K562 (cell line): Measurements from ENCODE around the gene CTDNEP1. TPM values are rescaled to one million over a fixed set of nuclear protein-coding genes. Genes with fewer than 3 reads are reported as not detected.

ENCODE experiments used
- ATAC-seq: fragments of 200-7000 bp; cut with Tn5 transposase; 3 replicates; pipeline ENCODE4 v1.9.1; 2020; ENCODE audit warnings: moderate library complexity
- BruUV-seq: library from RNA; stranded (reverse); fragments of 400-500 nt; replicated peaks from 2 replicates; lab custom pipeline; 2021; lab: Mats Ljungman, UMichigan
- CTCF ChIA-PET: fragments of 300-600 bp; formaldehyde crosslinking; extraction: SDS; loops from one replicate; lab custom pipeline; 2021; ENCODE audit warnings: low intra/inter-chr PET ratio; lab: Yijun Ruan, JAX
- POLR2A ChIA-PET: fragments of 300-600, 350-650 bp; sonication (Branson Sonifier 250); formaldehyde crosslinking; extraction: SDS; loops from one replicate; lab custom pipeline; 2021; ENCODE audit warnings: antibody characterized with exemption, inconsistent platforms; lab: Yijun Ruan, JAX
- DNase-seq, 4 experiments: peaks; one replicate each; pipeline versions ENCODE4 v3.0.0 to v3.0.0-alpha.2; 2011 to 2018; ENCODE audit warnings: low spot score in 3 of 4, mixed read lengths in 3 of 4; ENCODE audit errors: extremely low read depth in 1 of 4
- FAIRE-seq: peaks from 2 replicates; lab custom pipeline; 2011; peaks lifted over from hg19 to GRCh38; lab: Jason Lieb, UNC
- H2AFZ ChIP-seq: 2 replicates; pipeline ENCODE4 v1.6.0; 2011; ENCODE audit warnings: low read depth, low read length, control low read depth, inconsistent platforms
- H3K27ac ChIP-seq: fragments of 200-600 bp; 3 replicates; pipeline ENCODE4 v1.8.0; 2011; ENCODE audit warnings: low read depth, mild to moderate bottlenecking, control low read depth, inconsistent platforms, low read length, moderate library complexity, mixed read lengths; ENCODE audit errors: extremely low read depth
- H3K27me3 ChIP-seq, 2 experiments: fragments of 300-600 bp in 1 of 2; 2 replicates in 1 of 2; 3 replicates in 1 of 2; pipeline versions ENCODE4 v1.6.0 to v1.8.0; 2011; ENCODE audit warnings: inconsistent platforms in 2 of 2, low read length in 2 of 2, mild to moderate bottlenecking in 1 of 2, mixed read lengths in 1 of 2, moderate library complexity in 1 of 2; ENCODE audit not compliant: control insufficient read depth in 2 of 2, insufficient read depth in 2 of 2
- H3K36me3 ChIP-seq: fragments of 300-600 bp; 3 replicates; pipeline ENCODE4 v1.8.0; 2011; ENCODE audit warnings: mild to moderate bottlenecking, low read length, inconsistent platforms; ENCODE audit not compliant: control insufficient read depth, insufficient read depth
- H3K4me1 ChIP-seq, 2 experiments: fragments of 200-600 bp in 1 of 2; replicated peaks in 1 of 2; 2 replicates in 1 of 2; 3 replicates in 1 of 2; pipeline versions ENCODE4 v1.5.1 to v1.8.0; 2011; ENCODE audit warnings: inconsistent platforms in 2 of 2, low read length in 2 of 2, mild to moderate bottlenecking in 1 of 2, mixed read lengths in 1 of 2, moderate library complexity in 1 of 2; ENCODE audit not compliant: control insufficient read depth in 2 of 2, insufficient read depth in 2 of 2
- H3K4me2 ChIP-seq: 2 replicates; pipeline ENCODE4 v1.6.1; 2011; ENCODE audit warnings: low read length, control low read depth, inconsistent platforms, mixed read lengths; ENCODE audit not compliant: insufficient read depth
- H3K4me3 ChIP-seq: fragments of 200-600 bp; sonication (generic), shearing (Covaris generic); 2 replicates; pipeline ENCODE4 v1.5.1; 2016; ENCODE audit warnings: control low read depth, inconsistent platforms
- H3K79me2 ChIP-seq: fragments of 200-600 bp; 3 replicates; pipeline ENCODE4 v1.8.0; 2011; ENCODE audit warnings: low read length, inconsistent platforms; ENCODE audit not compliant: control insufficient read depth, insufficient read depth
- H3K9ac ChIP-seq, 2 experiments: 2 replicates each; pipeline versions ENCODE4 v1.6.0 to v1.6.1; 2011; ENCODE audit warnings: low read depth in 2 of 2, low read length in 2 of 2, control low read depth in 1 of 2, inconsistent platforms in 1 of 2, mild to moderate bottlenecking in 1 of 2, mixed read lengths in 1 of 2; ENCODE audit not compliant: insufficient read depth in 1 of 2
- H3K9me1 ChIP-seq: one replicate; pipeline ENCODE4 v1.6.0; 2011; ENCODE audit warnings: inconsistent platforms, mild to moderate bottlenecking, low read length, moderate library complexity; ENCODE audit not compliant: control insufficient read depth, insufficient read depth
- H3K9me3 ChIP-seq: replicated peaks from 2 replicates; pipeline ENCODE4 v1.5.1; 2011; ENCODE audit warnings: low read depth, low read length, inconsistent platforms; ENCODE audit not compliant: control insufficient read depth, insufficient read depth
- H4K20me1 ChIP-seq: replicated peaks from 2 replicates; pipeline ENCODE4 v1.6.1; 2011; ENCODE audit warnings: low read length, inconsistent platforms, mixed read lengths; ENCODE audit not compliant: control insufficient read depth, insufficient read depth
- MECOM ChIP-seq: fragments of 250-450 bp; sonication (Bioruptor Pico); IDR thresholded peaks from 2 replicates; pipeline ENCODE4 v1.8.0; 2022; ENCODE audit warnings: inconsistent platforms
- NFYB ChIP-seq: IDR thresholded peaks from 2 replicates; pipeline ENCODE4 v1.6.1; 2011; ENCODE audit warnings: mild to moderate bottlenecking, moderate library complexity; ENCODE audit not compliant: insufficient read length; ENCODE audit errors: extremely low read depth
- PRPF4 ChIP-seq: fragments of 200-400 bp; formaldehyde crosslinking; IDR thresholded peaks from one replicate; pipeline ENCODE4 v1.6.1; 2017; ENCODE audit warnings: low read length, low read depth, mild to moderate bottlenecking; ENCODE audit not compliant: insufficient read depth, poor library complexity, severe bottlenecking
- THAP7 ChIP-seq: fragments of 250-450 bp; sonication (Bioruptor Pico); IDR thresholded peaks from 2 replicates; pipeline ENCODE4 v1.5.0; 2021
- ZBTB5 ChIP-seq: fragments of 450-650 bp; IDR thresholded peaks from 2 replicates; pipeline ENCODE4 v1.6.1; 2017; ENCODE audit warnings: antibody characterized with exemption
- ZNF609 ChIP-seq: sonication (generic); formaldehyde crosslinking; IDR thresholded peaks from 2 replicates; pipeline ENCODE4 v1.8.1; 2023; ENCODE audit warnings: missing genetic modification reagents, mild to moderate bottlenecking, borderline replicate concordance
- WGBS: fragments of 100-300 bp; shearing (Covaris generic); methylation state at CpG from one replicate; pipeline ENCODE4 v1.1.6; 2016; ENCODE audit warnings: low coverage, mixed read lengths; ENCODE audit not compliant: insufficient coverage; ENCODE audit errors: missing lambda C conversion rate; 5-methylcytosine and 5-hydroxymethylcytosine counted together
- in situ Hi-C: fragments of 300-500 bp; cut with MboI; formaldehyde crosslinking; loops from 4 replicates; pipeline ENCODE4 v1.15.0; 2018; ENCODE audit warnings: inconsistent platforms, mixed read lengths
- intact Hi-C: fragments of 100-400 bp; cut with micrococcal nuclease; formaldehyde crosslinking; loops from 2 replicates; pipeline ENCODE4 v1.14.2; 2022
- polyA plus RNA-seq, 8 experiments: library from polyadenylated mRNA; depleted of rRNA in 4 of 8; stranded (reverse) in 5 of 8; unstranded in 3 of 8; fragments of >200 nt; fragmentation: Nextera tagmentation in 2 of 8; fragmentation: Illumina TruSeq in 1 of 8; extraction: Ambion mirVana in 2 of 8; extraction: Trizol in 1 of 8; gene quantifications; 2 replicates each; pipeline versions ENCODE4 v1.2.1 to v1.2.3, GENCODE V29; 2011 to 2014; ENCODE audit warnings: inconsistent platforms in 1 of 8, missing spikeins in 1 of 8
- total RNA-seq, 7 experiments: library from RNA; depleted of rRNA in 6 of 7; stranded (reverse); fragments of >200 nt in 6 of 7; fragmentation: Illumina TruSeq in 2 of 7; extraction: Trizol in 2 of 7; gene quantifications; 2 replicates each; pipeline versions ENCODE4 v1.2.1 to v1.2.3, GENCODE V29; 2011 to 2021; ENCODE audit warnings: low replicate concordance in 1 of 7
- TF ChIP-seq, protein P1 (sequence below): sonication (generic); formaldehyde crosslinking; IDR thresholded peaks from 2 replicates; pipeline ENCODE4 v1.8.0; 2022; ENCODE audit warnings: mild to moderate bottlenecking, missing genetic modification reagents
- TF ChIP-seq, protein P2 (sequence below): fragments of 250-450 bp; sonication (Bioruptor Pico); IDR thresholded peaks from 2 replicates; pipeline ENCODE4 v1.5.0; 2021; ENCODE audit warnings: mild to moderate bottlenecking, borderline replicate concordance

The CTDNEP1 gene
- total and polyA plus RNA-seq, 9 of the 15 experiments (the other 6 are each of a cell fraction or from before 2014, with no cell fraction given) = 10.7 to 150 (median 28.5) TPM

- in situ Hi-C loops = no loop called here
- POLR2A ChIA-PET = interaction anchor here (0.6 to 6.6 kb wide), 5 partner anchors 8 to 647 kb away, joined by 3 to 73 read pairs (median 4); partner anchors contain the start of genes ACADVL, DLG4 and GABARAP
- intact Hi-C loops = no loop called here
- WGBS = 3% methylated on average over 30 of the region's 72 CpGs
- no peaks in the 10 kb centered on the region for H3K9me3 ChIP-seq
- peak within 1 kb of the TSS; percentile 91 for H3K4me2 ChIP-seq
- H4K20me1 ChIP-seq = peaks cover 12% of the 10 kb centered on the region
- CTCF ChIA-PET = no interaction called here
- peak within 1 kb of the TSS; percentile 73 for H3K4me3 ChIP-seq
- ATAC-seq (peak; percentile 67), FAIRE-seq (peak; percentile 85), DNase-seq (peak; percentile 77 to 93 (median 86))
- H3K36me3 ChIP-seq = peaks cover 54% of the 10 kb centered on the region; the same call in 2 of the 3 replicates
- H3K27ac ChIP-seq = peak within 1 kb of the TSS; percentile 89
- peaks cover 87% of the 10 kb centered on the region for H3K79me2 ChIP-seq
- H2AFZ ChIP-seq = peak within 1 kb of the TSS; percentile 70; the same call in 1 of the 2 replicates
- H3K9ac ChIP-seq = peak within 1 kb of the TSS; percentile 95 to 97
- BruUV-seq = TSS peak; percentile 19
- peaks cover 28 to 31% of the 10 kb centered on the region in 2 experiments; a peak in 4 of 5 replicates for H3K4me1 ChIP-seq
- no peaks in the 10 kb centered on the region for H3K27me3 ChIP-seq
- peaks cover 4% of the 10 kb centered on the region for H3K9me1 ChIP-seq
- no peak for TF ChIP-seq PRPF4
- no peak for TF ChIP-seq ZBTB5
- TF ChIP-seq, protein P1, sequence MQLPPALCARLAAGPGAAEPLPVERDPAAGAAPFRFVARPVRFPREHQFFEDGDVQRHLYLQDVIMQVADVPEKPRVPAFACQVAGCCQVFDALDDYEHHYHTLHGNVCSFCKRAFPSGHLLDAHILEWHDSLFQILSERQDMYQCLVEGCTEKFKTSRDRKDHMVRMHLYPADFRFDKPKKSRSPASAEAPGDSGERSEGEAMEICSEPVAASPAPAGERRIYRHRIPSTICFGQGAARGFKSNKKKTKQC (CRISPR knock-in tag) = no peak
- no peak for TF ChIP-seq ZNF609 (CRISPR knock-in tag)
- TF ChIP-seq, protein P2, sequence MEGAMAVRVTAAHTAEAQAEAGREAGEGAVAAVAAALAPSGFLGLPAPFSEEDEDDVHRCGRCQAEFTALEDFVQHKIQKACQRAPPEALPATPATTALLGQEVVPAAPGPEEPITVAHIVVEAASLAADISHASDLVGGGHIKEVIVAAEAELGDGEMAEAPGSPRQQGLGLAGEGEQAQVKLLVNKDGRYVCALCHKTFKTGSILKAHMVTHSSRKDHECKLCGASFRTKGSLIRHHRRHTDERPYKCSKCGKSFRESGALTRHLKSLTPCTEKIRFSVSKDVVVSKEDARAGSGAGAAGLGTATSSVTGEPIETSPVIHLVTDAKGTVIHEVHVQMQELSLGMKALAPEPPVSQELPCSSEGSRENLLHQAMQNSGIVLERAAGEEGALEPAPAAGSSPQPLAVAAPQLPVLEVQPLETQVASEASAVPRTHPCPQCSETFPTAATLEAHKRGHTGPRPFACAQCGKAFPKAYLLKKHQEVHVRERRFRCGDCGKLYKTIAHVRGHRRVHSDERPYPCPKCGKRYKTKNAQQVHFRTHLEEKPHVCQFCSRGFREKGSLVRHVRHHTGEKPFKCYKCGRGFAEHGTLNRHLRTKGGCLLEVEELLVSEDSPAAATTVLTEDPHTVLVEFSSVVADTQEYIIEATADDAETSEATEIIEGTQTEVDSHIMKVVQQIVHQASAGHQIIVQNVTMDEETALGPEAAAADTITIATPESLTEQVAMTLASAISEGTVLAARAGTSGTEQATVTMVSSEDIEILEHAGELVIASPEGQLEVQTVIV (CRISPR knock-in tag) = no peak
- TF ChIP-seq MECOM = peak; percentile 53; the same call in 1 of the 2 replicates
- TF ChIP-seq THAP7 (CRISPR knock-in tag) = peak; percentile 92
- no peak for TF ChIP-seq NFYB
Observed at GRCh38 chr17:7234083-7234951, 17.2 kb downstream of the CTDNEP1 start, which contains the start of gene DVL2. Gene DVL2 (minus strand): TSS chr17:7234517. CDS start chr17:7234262, 255 bp downstream.
